Common myeloid progenitor, CD34-positive (primary cell): ENCODE measurements around the gene FRYL.
"Not testable (repeated sequence)": the region's sequence is repeated elsewhere in the genome, so short reads cannot be mapped to it uniquely, and the experiment has no call there.

ENCODE experiments used
- CTCF ChIA-PET: fragments of 350-600 bp; sonication (Branson Sonifier 250); formaldehyde crosslinking; loops from one replicate; lab custom pipeline; 2021; ENCODE audit warnings: antibody characterized with exemption; lab: Charles Lee
- POLR2A ChIA-PET: fragments of 350-600 bp; sonication (Branson Sonifier 250); formaldehyde crosslinking; loops from one replicate; lab custom pipeline; 2021; ENCODE audit warnings: antibody characterized with exemption; lab: Charles Lee
- DNase-seq, 3 donors: peaks; one replicate each; pipeline versions ENCODE4 v3.0.0 to v3.0.0-alpha.2; 2013
- H3K27ac ChIP-seq, 2 experiments: 1 replicate in 1 of 2; 2 replicates in 1 of 2; pipeline ENCODE4 v1.7.0; 2013; ENCODE audit warnings: inconsistent platforms in 2 of 2, low read length in 2 of 2, mild to moderate bottlenecking in 2 of 2, low read depth in 1 of 2, moderate library complexity in 1 of 2; ENCODE audit not compliant: severe bottlenecking in 2 of 2, insufficient read depth in 1 of 2, poor library complexity in 1 of 2
- H3K27me3 ChIP-seq, 5 experiments: replicated peaks in 2 of 5; 1 replicate in 3 of 5; 2 replicates in 2 of 5; pipeline versions ENCODE4 v1.6.1 to v1.7.0; 2013; ENCODE audit warnings: low read length in 4 of 5, mild to moderate bottlenecking in 2 of 5, moderate library complexity in 2 of 5, inconsistent platforms in 1 of 5; ENCODE audit not compliant: insufficient read depth in 5 of 5, control insufficient read depth in 4 of 5
- H3K36me3 ChIP-seq, 4 experiments: 1 replicate in 2 of 4; 2 replicates in 2 of 4; pipeline versions ENCODE4 v1.6.1 to v1.7.0; 2013; ENCODE audit warnings: low read length in 3 of 4, control low read depth in 1 of 4, mild to moderate bottlenecking in 1 of 4; ENCODE audit not compliant: control insufficient read depth in 4 of 4, insufficient read depth in 4 of 4
- H3K4me1 ChIP-seq, 4 experiments: 1 replicate in 3 of 4; 2 replicates in 1 of 4; pipeline versions ENCODE4 v1.6.1 to v1.7.1; 2013; ENCODE audit warnings: low read length in 3 of 4, mild to moderate bottlenecking in 3 of 4, control low read depth in 1 of 4, inconsistent platforms in 1 of 4, moderate library complexity in 1 of 4; ENCODE audit not compliant: control insufficient read depth in 4 of 4, insufficient read depth in 4 of 4; ENCODE audit errors: control extremely low read depth in 1 of 4
- H3K4me3 ChIP-seq, 7 experiments: 1 replicate in 4 of 7; 2 replicates in 3 of 7; pipeline versions ENCODE4 v1.5.1 to v1.7.0; 2013; ENCODE audit warnings: mild to moderate bottlenecking in 7 of 7, low read length in 6 of 7, moderate library complexity in 6 of 7, inconsistent platforms in 2 of 7, low read depth in 2 of 7, control low read depth in 1 of 7; ENCODE audit not compliant: insufficient read depth in 4 of 7, control insufficient read depth in 1 of 7; ENCODE audit errors: extremely low read depth in 1 of 7
- H3K9me3 ChIP-seq, 5 experiments: 1 replicate in 4 of 5; 2 replicates in 1 of 5; pipeline versions ENCODE4 v1.6.1 to v1.7.1; 2013; ENCODE audit warnings: low read length in 4 of 5, mild to moderate bottlenecking in 2 of 5, inconsistent platforms in 1 of 5, low read depth in 1 of 5, moderate library complexity in 1 of 5; ENCODE audit not compliant: control insufficient read depth in 4 of 5, insufficient read depth in 2 of 5; ENCODE audit errors: control extremely low read depth in 1 of 5
- WGBS: methylation state at CpG from one replicate; pipeline ENCODE4 v1.1.5; 2013; ENCODE audit not compliant: insufficient coverage; 5-methylcytosine and 5-hydroxymethylcytosine counted together

FRYL gene

DNA sequence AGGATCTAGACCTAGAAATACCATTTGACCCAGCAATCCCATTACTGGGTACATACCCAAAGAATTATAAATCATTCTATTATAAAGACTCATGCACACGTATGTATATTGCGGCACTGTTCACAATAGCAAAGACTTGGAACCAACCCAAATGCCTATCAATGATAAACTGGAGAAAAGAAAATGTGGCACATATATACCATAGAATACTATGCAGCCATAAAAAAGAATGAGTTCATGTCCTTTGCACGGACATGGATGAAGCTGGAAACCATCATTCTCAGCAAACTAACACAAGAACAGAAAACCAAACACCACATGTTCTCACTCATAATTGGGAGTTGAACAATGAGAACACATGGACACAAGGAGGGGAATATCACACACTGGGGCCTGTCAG, 97.2 kb downstream of the FRYL start:
- H3K4me3 ChIP-seq, H3K36me3 ChIP-seq, H3K9me3 ChIP-seq, DNase-seq, H3K27me3 ChIP-seq, H3K27ac ChIP-seq, POLR2A ChIA-PET: not testable (repeated sequence)
- WGBS: 100% methylated on average over 1 of the region's 3 CpGs
- CTCF ChIA-PET: interaction anchor here (0.6 to 3.8 kb wide), 2 partner anchors 101 to 104 kb away, joined by 3 to 27 read pairs; no protein-coding TSS in a partner anchor
- H3K4me1 ChIP-seq: peaks cover 4 to 16% (median 13%) of the 10 kb centered on the region in 4 experiments

DNA sequence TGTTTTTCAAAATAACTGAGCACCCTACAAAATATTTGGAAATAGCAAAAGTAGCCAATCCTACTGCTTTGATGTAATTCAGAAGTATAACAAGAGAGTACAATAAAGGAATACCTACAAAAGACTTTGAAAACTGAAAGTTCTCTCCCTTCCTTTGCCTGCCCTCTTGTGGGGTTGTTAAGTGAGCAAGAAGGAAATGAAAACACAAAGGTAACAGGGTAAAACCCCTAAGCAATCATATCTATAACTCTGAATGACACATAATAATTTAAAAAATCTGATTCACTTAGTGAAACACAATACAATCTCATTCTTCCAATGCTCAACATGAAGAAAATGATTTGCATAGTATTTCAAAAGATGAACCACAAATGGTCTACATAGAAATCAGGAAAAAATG, 98.2 kb downstream of the FRYL start:
- Histone ChIP-seq H3K4me3 (no peak overlapping the region), H3K27me3 (no peaks in the 10 kb centered on the region), H3K9me3 (no peaks in the 10 kb centered on the region), H3K27ac (peak overlapping the region in 1 of 2 experiments; percentile 54), H3K4me1 (peaks cover 4 to 16% (median 13%) of the 10 kb centered on the region in 4 experiments), H3K36me3 (no peaks in the 10 kb centered on the region)
- DNase-seq: peak; percentile 60 to 69 (median 69)
- POLR2A ChIA-PET: interaction anchor here (0.6 kb wide), 1 partner anchor 58 kb away, joined by 3 read pairs; no protein-coding TSS in a partner anchor
- CTCF ChIA-PET: interaction anchor here (1.0 to 3.8 kb wide), 4 partner anchors 9 to 103 kb away, joined by 3 to 27 read pairs (median 4); no protein-coding TSS in a partner anchor

DNA sequence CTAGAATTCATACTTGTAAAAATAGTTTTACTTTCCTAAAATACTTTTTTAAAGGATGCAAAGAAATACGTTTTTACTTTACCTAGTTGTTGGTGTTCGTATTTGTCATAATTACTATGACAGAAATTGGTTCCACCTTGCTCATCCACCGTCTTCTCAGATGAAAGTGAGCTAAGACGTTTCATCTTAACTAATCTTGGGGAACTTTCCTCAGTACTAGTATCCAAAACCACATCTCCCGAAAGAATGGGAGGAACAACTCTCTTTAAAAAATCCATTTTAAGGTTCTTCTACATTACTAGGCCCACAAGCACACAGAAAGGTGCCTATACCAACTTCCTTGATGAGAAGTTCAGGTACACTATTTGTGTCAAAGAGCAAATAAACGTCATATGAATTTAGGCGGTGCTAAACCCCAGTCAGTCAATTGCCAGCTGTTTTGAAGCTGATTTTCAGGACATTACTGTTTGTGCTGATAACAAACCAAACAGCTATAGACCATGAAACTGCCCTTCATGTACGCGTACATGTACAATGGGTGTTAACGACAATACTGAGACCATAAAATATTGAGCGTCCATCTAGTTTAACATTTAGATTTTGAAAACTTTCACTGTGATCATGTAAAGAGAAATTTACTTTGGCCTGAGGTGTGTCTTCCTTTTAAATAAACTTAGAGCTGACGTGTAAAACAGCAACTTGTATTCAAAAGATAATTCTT, 99.1 kb downstream of the FRYL start:
- peak overlapping the region in 1 of 2 experiments; percentile 54 for H3K27ac ChIP-seq
- H3K27me3 ChIP-seq: no peaks in the 10 kb centered on the region
- no peaks in the 10 kb centered on the region for H3K9me3 ChIP-seq
- WGBS: 86% methylated on average over 8 of the region's 12 CpGs
- ChIA-PET CTCF (interaction anchor here (0.9 to 3.8 kb wide), 10 partner anchors 10 to 226 kb away, joined by 3 to 27 read pairs (median 3); partner anchors contain the start of gene OCIAD2), POLR2A (interaction anchor here (0.6 to 0.7 kb wide), 2 partner anchors 59 to 98 kb away, joined by 3 read pairs; no protein-coding TSS in a partner anchor)
- peaks cover 4 to 16% (median 13%) of the 10 kb centered on the region in 4 experiments for H3K4me1 ChIP-seq
- H3K36me3 ChIP-seq: peaks cover 0 to 3% (median 0%) of the 10 kb centered on the region in 4 experiments
- H3K4me3 ChIP-seq: no peak overlapping the region
- peak in 2 of 3 donors; percentile 36 to 69 for DNase-seq

DNA sequence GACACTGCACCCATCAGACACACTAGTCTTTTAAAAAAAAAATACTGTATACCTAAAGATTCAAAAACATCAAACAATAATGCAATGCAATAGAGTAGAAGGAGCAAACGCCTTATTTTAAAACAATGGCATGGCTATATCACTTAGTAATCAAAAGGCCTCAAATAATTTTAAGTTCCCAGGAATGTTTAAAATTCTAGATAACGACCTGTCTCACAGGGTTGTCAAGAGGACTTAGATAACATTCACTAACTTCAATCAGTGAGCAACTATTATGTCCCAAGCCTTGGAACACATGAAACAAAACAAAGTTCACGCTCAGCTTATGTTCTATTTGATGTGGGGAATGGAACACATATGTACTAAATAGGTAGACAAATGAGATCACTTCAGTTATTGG, 106.5 kb downstream of the FRYL start:
- Histone ChIP-seq H3K27me3 (no peaks in the 10 kb centered on the region), H3K27ac (no peak overlapping the region), H3K4me1 (peaks cover 0 to 6% (median 1%) of the 10 kb centered on the region in 4 experiments), H3K4me3 (no peak overlapping the region), H3K9me3 (peaks cover 0 to 2% (median 0%) of the 10 kb centered on the region in 5 experiments), H3K36me3 (peaks cover 0 to 4% (median 2%) of the 10 kb centered on the region in 4 experiments)
- POLR2A ChIA-PET: no interaction called here
- DNase-seq: no peak
- CTCF ChIA-PET: interaction anchor here (1.3 kb wide), 1 partner anchor 25 kb away, joined by 3 read pairs; no protein-coding TSS in a partner anchor
- 93% methylated on average over 2 of the region's 3 CpGs for WGBS

DNA sequence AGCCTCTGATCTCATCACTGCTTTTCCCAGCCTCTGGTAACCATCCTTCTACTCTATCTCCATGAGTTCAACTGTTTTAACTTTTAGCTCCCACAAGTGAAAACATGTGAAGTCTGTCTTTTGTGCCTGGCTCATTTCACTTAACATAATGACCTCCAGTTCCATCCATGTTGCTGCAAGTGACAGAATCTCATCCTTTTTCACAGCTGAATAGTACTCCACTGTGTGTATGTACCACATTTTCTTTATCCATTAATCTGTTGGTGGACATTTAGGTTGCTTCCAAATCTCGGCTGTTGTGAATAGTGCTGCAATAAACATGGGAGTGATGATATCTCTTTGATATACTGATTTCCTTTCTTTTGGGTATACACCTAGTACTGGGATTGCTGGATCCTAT, 109.5 kb downstream of the FRYL start:
- POLR2A ChIA-PET: no interaction called here
- no peak overlapping the region for H3K27ac ChIP-seq
- DNase-seq: no peak
- CTCF ChIA-PET: no interaction called here
- peaks cover 1 to 20% (median 10%) of the 10 kb centered on the region in 4 experiments for H3K4me1 ChIP-seq
- H3K27me3 ChIP-seq: no peaks in the 10 kb centered on the region
- WGBS: no CpG with 5 or more reads among the region's 1 CpG
- peaks cover 0 to 2% (median 0%) of the 10 kb centered on the region in 4 experiments for H3K36me3 ChIP-seq
- H3K4me3 ChIP-seq: no peak overlapping the region
- H3K9me3 ChIP-seq: peaks cover 0 to 2% (median 0%) of the 10 kb centered on the region in 5 experiments

DNA sequence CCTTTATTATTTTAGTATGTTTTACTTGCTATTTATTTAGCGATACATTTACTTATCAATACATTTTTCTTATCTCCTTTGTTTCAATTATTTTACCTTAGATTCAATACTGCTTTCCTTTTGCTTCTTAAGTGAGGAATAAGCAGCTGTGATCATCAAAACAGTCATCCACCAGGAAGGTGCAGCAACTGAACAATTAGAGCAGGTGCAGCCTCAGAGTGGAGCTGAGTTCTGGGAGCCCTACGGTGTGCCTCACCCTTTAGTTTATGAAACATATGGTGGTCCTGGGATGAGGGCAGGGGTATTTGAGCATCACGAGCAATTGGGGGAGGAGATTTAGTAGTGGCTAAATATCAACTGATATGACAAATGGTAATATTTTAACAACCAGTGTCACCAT, 111.0 kb downstream of the FRYL start:
- Histone ChIP-seq H3K4me1 (peaks cover 1 to 22% (median 11%) of the 10 kb centered on the region in 4 experiments), H3K27me3 (no peaks in the 10 kb centered on the region), H3K36me3 (peaks cover 0 to 2% (median under 1%) of the 10 kb centered on the region in 4 experiments), H3K27ac (no peak overlapping the region), H3K4me3 (no peak overlapping the region), H3K9me3 (peaks cover 0 to 2% (median 0%) of the 10 kb centered on the region in 5 experiments)
- CTCF ChIA-PET: interaction anchor here (1.6 to 2.3 kb wide), 3 partner anchors 9 to 90 kb away, joined by 4 to 7 read pairs (median 6); no protein-coding TSS in a partner anchor
- WGBS: no CpG with 5 or more reads among the region's 3 CpGs
- DNase-seq: no peak
- POLR2A ChIA-PET: no interaction called here
